HCT116 (cell line): ENCODE data around the gene ZBED1. TPM values are rescaled to one million over a fixed set of nuclear protein-coding genes. Genes with fewer than 3 reads are reported as not detected.
A peak's percentile ranks its signal among the peaks of the same experiment; 100 is the strongest.

Source experiments
- ATAC-seq: fragments of 200-7000 bp; cut with Tn5 transposase; 2 replicates; pipeline ENCODE4 v1.9.1; 2020; ENCODE audit warnings: mild to moderate bottlenecking, moderate library complexity
- BruUV-seq: library from RNA; stranded (reverse); fragments of 400-500 nt; replicated peaks from 2 replicates; lab custom pipeline; 2021; lab: Mats Ljungman, UMichigan
- CTCF ChIA-PET: fragments of 300-600 bp; sonication (Branson Sonifier 250); formaldehyde crosslinking; loops from one replicate; lab custom pipeline; 2021; ENCODE audit warnings: antibody characterized with exemption; lab: Charles Lee
- POLR2A ChIA-PET: fragments of 300-600, 350-600 bp; sonication (Branson Sonifier 250); formaldehyde crosslinking; loops from one replicate; lab custom pipeline; 2021; ENCODE audit warnings: antibody characterized with exemption; lab: Charles Lee
- RAD21 ChIA-PET, 2 experiments: fragments of 300-600 bp; sonication (Branson Sonifier 250); formaldehyde crosslinking; loops; one replicate each; lab custom pipeline; 2023; ENCODE audit warnings: low total read pairs in 2 of 2; ENCODE audit not compliant: uncharacterized antibody in 2 of 2, unreplicated experiment in 2 of 2, low non-redundant PET in 1 of 2; lab: Charles Lee
- DNase-seq: peaks from one replicate; pipeline ENCODE4 v3.0.0-alpha.2; 2010; ENCODE audit warnings: low read depth, low spot score
- H2AFZ ChIP-seq: fragments of 200-600 bp; shearing (Covaris generic), sonication (generic); 2 replicates; pipeline ENCODE4 v1.6.1; 2017; ENCODE audit warnings: low read depth, mixed run types, mixed read lengths, antibody characterized with exemption, low read length; ENCODE audit not compliant: poor library complexity, severe bottlenecking
- H3K27ac ChIP-seq: 2 replicates; pipeline ENCODE4 v1.5.1; 2012; ENCODE audit warnings: low read depth, low read length
- H3K27me3 ChIP-seq: fragments of 200-600 bp; sonication (generic); 2 replicates; pipeline ENCODE4 v1.6.1; 2016; ENCODE audit warnings: mixed run types, low read length, mixed read lengths; ENCODE audit not compliant: insufficient read depth
- H3K36me3 ChIP-seq, 2 experiments: fragments of 200-500 bp in 1 of 2; fragments of 200-600 bp in 1 of 2; sonication (Bioruptor generic) in 1 of 2; sonication (generic) in 1 of 2; 2 replicates each; pipeline versions ENCODE4 v1.5.1 to v1.6.1; 2014 to 2016; ENCODE audit warnings: low read length in 2 of 2, inconsistent platforms in 1 of 2, mixed read lengths in 1 of 2, mixed run types in 1 of 2; ENCODE audit not compliant: insufficient read depth in 2 of 2, control insufficient read depth in 1 of 2
- H3K4me1 ChIP-seq, 2 experiments: fragments of 200-600 bp in 1 of 2; sonication (generic) in 1 of 2; 2 replicates each; pipeline versions ENCODE4 v1.5.1 to v1.6.1; 2012 to 2017; ENCODE audit warnings: low read length in 2 of 2, inconsistent platforms in 1 of 2, mild to moderate bottlenecking in 1 of 2, mixed read lengths in 1 of 2, mixed run types in 1 of 2, moderate library complexity in 1 of 2; ENCODE audit not compliant: insufficient read depth in 2 of 2, control insufficient read depth in 1 of 2
- H3K4me2 ChIP-seq: fragments of 200-600 bp; sonication (generic); 2 replicates; pipeline ENCODE4 v1.6.1; 2017; ENCODE audit warnings: mixed run types, low read length, mixed read lengths
- H3K4me3 ChIP-seq, 2 experiments: fragments of 200-600 bp in 1 of 2; sonication (generic) in 1 of 2; replicated peaks in 1 of 2; 2 replicates each; pipeline ENCODE4 v1.5.1; 2011 to 2016; ENCODE audit warnings: low read length in 2 of 2, control low read depth in 1 of 2, low read depth in 1 of 2, mild to moderate bottlenecking in 1 of 2, mixed read lengths in 1 of 2, mixed run types in 1 of 2
- H3K79me2 ChIP-seq: fragments of 200-600 bp; sonication (generic); 2 replicates; pipeline ENCODE4 v1.6.1; 2017; ENCODE audit warnings: mild to moderate bottlenecking, mixed run types, low read length, moderate library complexity, mixed read lengths; ENCODE audit not compliant: insufficient read depth
- H3K9ac ChIP-seq: fragments of 200-600 bp; sonication (generic); 2 replicates; pipeline ENCODE4 v1.6.1; 2016; ENCODE audit warnings: low read length, mixed read lengths
- H3K9me2 ChIP-seq: fragments of 200-600 bp; sonication (generic), shearing (Covaris generic); 2 replicates; pipeline ENCODE4 v1.6.1; 2017; ENCODE audit warnings: mixed run types, mild to moderate bottlenecking, moderate library complexity; ENCODE audit not compliant: insufficient read depth
- H3K9me3 ChIP-seq, 2 experiments: fragments of 200-500 bp in 1 of 2; fragments of 200-600 bp in 1 of 2; sonication (Bioruptor generic) in 1 of 2; sonication (generic) in 1 of 2; 2 replicates each; pipeline ENCODE4 v1.6.1; 2014 to 2017; ENCODE audit warnings: low read length in 2 of 2, mixed read lengths in 2 of 2, inconsistent platforms in 1 of 2, low read depth in 1 of 2, mild to moderate bottlenecking in 1 of 2, mixed run types in 1 of 2, moderate library complexity in 1 of 2; ENCODE audit not compliant: control insufficient read depth in 1 of 2, insufficient read depth in 1 of 2
- H4K20me1 ChIP-seq: fragments of 200-600 bp; sonication (generic), shearing (Covaris generic); 2 replicates; pipeline ENCODE4 v1.6.1; 2017; ENCODE audit warnings: mixed run types, mild to moderate bottlenecking, moderate library complexity; ENCODE audit not compliant: insufficient read depth
- EGR1 ChIP-seq: IDR thresholded peaks from 2 replicates; pipeline ENCODE4 v1.6.1; 2012; ENCODE audit warnings: low read depth
- EZH2 ChIP-seq: fragments of 200-600 bp; sonication (generic); IDR thresholded peaks from 2 replicates; pipeline ENCODE4 v1.6.1; 2017; ENCODE audit warnings: antibody characterized with exemption, mixed run types
- JUND ChIP-seq: IDR thresholded peaks from 2 replicates; pipeline ENCODE4 v1.6.1; 2012
- POLR2A ChIP-seq: IDR thresholded peaks from 2 replicates; pipeline ENCODE4 v1.7.0; 2011; ENCODE audit warnings: borderline replicate concordance; ENCODE audit not compliant: insufficient read depth, insufficient read length; ENCODE audit errors: extremely low read depth
- RAD21 ChIP-seq: IDR thresholded peaks from 2 replicates; pipeline ENCODE4 v1.6.1; 2012; ENCODE audit warnings: low read depth, mild to moderate bottlenecking
- SIN3A ChIP-seq: IDR thresholded peaks from 2 replicates; pipeline ENCODE4 v1.6.1; 2012; ENCODE audit warnings: low read depth
- SP1 ChIP-seq: IDR thresholded peaks from 2 replicates; pipeline ENCODE4 v1.6.1; 2012; ENCODE audit warnings: low read depth
- YY1 ChIP-seq: IDR thresholded peaks from 2 replicates; pipeline ENCODE4 v1.6.1; 2011; ENCODE audit warnings: low read length, low read depth, moderate library complexity, mild to moderate bottlenecking; ENCODE audit not compliant: insufficient replicate concordance; ENCODE audit errors: extremely low read depth
- ZBTB33 ChIP-seq: IDR thresholded peaks from 2 replicates; pipeline ENCODE4 v1.6.1; 2011; ENCODE audit warnings: mild to moderate bottlenecking, low read length, moderate library complexity; ENCODE audit not compliant: insufficient replicate concordance; ENCODE audit errors: extremely low read depth
- ZFX ChIP-seq: fragments of 450-650 bp; IDR thresholded peaks from 2 replicates; pipeline ENCODE4 v1.6.1; 2017
- ZNF274 ChIP-seq: fragments of 200-500 bp; sonication (Bioruptor generic); IDR thresholded peaks from 2 replicates; pipeline ENCODE4 v1.6.1; 2014; ENCODE audit warnings: mild to moderate bottlenecking, low read depth, low read length, inconsistent platforms
- intact Hi-C: fragments of 100-400 bp; cut with micrococcal nuclease; formaldehyde crosslinking; loops from 2 replicates; pipeline ENCODE4 v1.10.0; 2022
- total RNA-seq: library from RNA; stranded (reverse); gene quantifications from one replicate; pipeline ENCODE4 v1.2.1, GENCODE V29; 2021; ENCODE audit not compliant: unreplicated experiment
- TF ChIP-seq, protein P1 (sequence below), 3 experiments: fragments of 200-600 bp in 1 of 3; sonication (generic) in 1 of 3; IDR thresholded peaks in 2 of 3; conservative IDR thresholded peaks in 1 of 3; 2 replicates each; pipeline ENCODE4 v1.5.1; 2012 to 2017; ENCODE audit warnings: low read depth in 2 of 3, low read length in 2 of 3, antibody characterized with exemption in 1 of 3, borderline replicate concordance in 1 of 3, control low read depth in 1 of 3, mild to moderate bottlenecking in 1 of 3, mixed read lengths in 1 of 3, mixed run types in 1 of 3, moderate library complexity in 1 of 3; ENCODE audit not compliant: insufficient read depth in 1 of 3

ZBED1 gene
- total RNA-seq, 1 experiment from 2014 or later: 21.0 TPM

GRCh38 chrX:2499507-2499906 is 1.3 kb downstream of the ZBED1 start:
- POLR2A ChIA-PET: no interaction called here
- H3K9me2 ChIP-seq: no peaks in the 10 kb centered on the region
- CTCF ChIA-PET: no interaction called here
- ATAC-seq: no peak
- peak overlapping the region; percentile 76; the same call in 1 of the 2 replicates for H3K9ac ChIP-seq
- H3K27ac ChIP-seq: no peak overlapping the region
- RAD21 ChIA-PET: no interaction called here
- no peaks in the 10 kb centered on the region for H3K27me3 ChIP-seq
- H3K79me2 ChIP-seq: peaks cover 54% of the 10 kb centered on the region
- H3K9me3 ChIP-seq: no peaks in the 10 kb centered on the region
- peaks cover 3 to 6% of the 10 kb centered on the region in 2 experiments; a peak in 2 of 4 replicates for H3K4me1 ChIP-seq
- no peaks in the 10 kb centered on the region for H4K20me1 ChIP-seq
- H3K4me3 ChIP-seq: peak overlapping the region; percentile 61 to 72
- DNase-seq: no peak
- intact Hi-C loops: no loop called here
- no peak overlapping the region for H2AFZ ChIP-seq
- peak overlapping the region; percentile 75 for H3K4me2 ChIP-seq
- no peaks in the 10 kb centered on the region; a peak in 1 of 4 replicates for H3K36me3 ChIP-seq
- no TSS peak for BruUV-seq
- TF ChIP-seq EGR1 (no peak), SP1 (no peak), EZH2 (no peak), ZBTB33 (no peak), SIN3A (no peak)

- Histone ChIP-seq H3K4me2 (peak overlapping the region; percentile 75; the same call in 1 of the 2 replicates), H3K27ac (no peak overlapping the region), H3K27me3 (no peaks in the 10 kb centered on the region), H3K36me3 (no peaks in the 10 kb centered on the region; a peak in 1 of 4 replicates), H3K9me2 (no peaks in the 10 kb centered on the region), H3K9ac (no peak overlapping the region), H4K20me1 (no peaks in the 10 kb centered on the region), H3K79me2 (peaks cover 61% of the 10 kb centered on the region), H3K4me3 (no peak overlapping the region), H2AFZ (no peak overlapping the region), H3K4me1 (peaks cover 3 to 6% of the 10 kb centered on the region in 2 experiments; a peak in 2 of 4 replicates), H3K9me3 (no peaks in the 10 kb centered on the region)
- intact Hi-C loops: no loop called here
- TF ChIP-seq SIN3A: no peak
- TF ChIP-seq RAD21: no peak
- no peak for TF ChIP-seq YY1
- no peak for TF ChIP-seq ZFX
- no peak for TF ChIP-seq JUND
- TF ChIP-seq ZNF274: no peak
- no peak for TF ChIP-seq SP1
- TF ChIP-seq, protein P1, sequence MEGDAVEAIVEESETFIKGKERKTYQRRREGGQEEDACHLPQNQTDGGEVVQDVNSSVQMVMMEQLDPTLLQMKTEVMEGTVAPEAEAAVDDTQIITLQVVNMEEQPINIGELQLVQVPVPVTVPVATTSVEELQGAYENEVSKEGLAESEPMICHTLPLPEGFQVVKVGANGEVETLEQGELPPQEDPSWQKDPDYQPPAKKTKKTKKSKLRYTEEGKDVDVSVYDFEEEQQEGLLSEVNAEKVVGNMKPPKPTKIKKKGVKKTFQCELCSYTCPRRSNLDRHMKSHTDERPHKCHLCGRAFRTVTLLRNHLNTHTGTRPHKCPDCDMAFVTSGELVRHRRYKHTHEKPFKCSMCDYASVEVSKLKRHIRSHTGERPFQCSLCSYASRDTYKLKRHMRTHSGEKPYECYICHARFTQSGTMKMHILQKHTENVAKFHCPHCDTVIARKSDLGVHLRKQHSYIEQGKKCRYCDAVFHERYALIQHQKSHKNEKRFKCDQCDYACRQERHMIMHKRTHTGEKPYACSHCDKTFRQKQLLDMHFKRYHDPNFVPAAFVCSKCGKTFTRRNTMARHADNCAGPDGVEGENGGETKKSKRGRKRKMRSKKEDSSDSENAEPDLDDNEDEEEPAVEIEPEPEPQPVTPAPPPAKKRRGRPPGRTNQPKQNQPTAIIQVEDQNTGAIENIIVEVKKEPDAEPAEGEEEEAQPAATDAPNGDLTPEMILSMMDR (IDR thresholded peaks at IDR 0.05 in 2 of 3, conservative IDR thresholded peaks at IDR 0.05 in 1 of 3; ENCODE audit: borderline replicate concordance in 1 of 3, insufficient read depth in 1 of 3, low read depth in 2 of 3, low read length in 2 of 3): no peak
- no peak for TF ChIP-seq EZH2
- no peak for TF ChIP-seq POLR2A
- POLR2A ChIA-PET: no interaction called here
- no peak for DNase-seq
- CTCF ChIA-PET: no interaction called here
- RAD21 ChIA-PET: no interaction called here
- ATAC-seq: no peak
- BruUV-seq: TSS peak; percentile 53
Measured at GRCh38 chrX:2498781-2499302, 1.9 kb downstream of the ZBED1 start.
